GM18526 (cell line): ENCODE data around the gene DDX6.
A peak's percentile ranks its signal among the peaks of the same experiment; 100 is the strongest.

Experiments
- POLR2A ChIP-seq: IDR thresholded peaks from 3 replicates; pipeline ENCODE4 v1.6.1; 2011; ENCODE audit not compliant: insufficient read length; ENCODE audit errors: extremely low read depth

The DDX6 gene

GRCh38 chr11:118804094-118804493, 13.1 kb upstream of the DDX6 start:
- no peak for TF ChIP-seq POLR2A

GRCh38 chr11:118799372-118799771, 8.4 kb upstream of the DDX6 start:
- TF ChIP-seq POLR2A, result no peak

GRCh38 chr11:118797510-118797909, 6.5 kb upstream of the DDX6 start:
- TF ChIP-seq POLR2A, result no peak

GRCh38 chr11:118792570-118793124, 1.7 kb upstream of the DDX6 start:
- peak; percentile 64 for TF ChIP-seq POLR2A

- no peak for TF ChIP-seq POLR2A
These were observed 1.1 kb upstream of the DDX6 start for GRCh38 chr11:118791961-118792569.

- TF ChIP-seq POLR2A, result no peak
These were observed 430 bp downstream of the DDX6 start for GRCh38 chr11:118790357-118791110.

- TF ChIP-seq POLR2A, result no peak
These were observed 1.2 kb downstream of the DDX6 start for GRCh38 chr11:118789501-118790356.

- TF ChIP-seq POLR2A, result no peak
These were observed 4.3 kb downstream of the DDX6 start for GRCh38 chr11:118786657-118787056.

- TF ChIP-seq POLR2A, result no peak
These were observed 5.6 kb downstream of the DDX6 start for GRCh38 chr11:118785362-118785761.

- TF ChIP-seq POLR2A, result no peak
These were observed 7.1 kb downstream of the DDX6 start for GRCh38 chr11:118783724-118784495.

GRCh38 chr11:118778898-118779297, 12.1 kb downstream of the DDX6 start:
- no peak for TF ChIP-seq POLR2A

- TF ChIP-seq POLR2A, result no peak
These were observed 16.9 kb downstream of the DDX6 start for GRCh38 chr11:118774032-118774431.

- TF ChIP-seq POLR2A, result no peak
These were observed 19.2 kb downstream of the DDX6 start for GRCh38 chr11:118771547-118772288.

GRCh38 chr11:118768690-118769089, 22.3 kb downstream of the DDX6 start:
- no peak for TF ChIP-seq POLR2A
